ENCODE measurements around the gene MBNL1.
A peak's percentile ranks its signal among the peaks of the same experiment; 100 is the strongest.

Gene MBNL1

DNA sequence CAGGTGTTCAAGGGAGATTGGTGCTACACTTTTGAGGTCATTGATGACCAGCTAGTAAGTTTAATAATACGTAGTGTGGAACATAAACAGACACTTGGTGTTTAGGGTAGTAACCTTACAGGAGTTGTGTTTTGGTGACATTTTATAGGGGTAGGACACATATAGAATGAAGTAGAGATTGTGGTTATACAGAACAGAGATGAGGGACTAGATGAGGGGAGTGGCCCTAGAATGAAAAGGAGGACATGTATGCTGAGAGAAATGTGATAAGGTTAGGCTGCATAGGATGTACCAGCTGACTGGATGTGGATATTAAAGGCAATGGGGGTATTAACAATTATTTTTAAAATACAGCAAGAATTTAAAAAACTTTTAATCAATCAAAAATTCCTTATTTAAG lies 8.0 kb downstream of the MBNL1 start:
- DNase-seq (ENCODE audit: low spot score) = no peak

DNA sequence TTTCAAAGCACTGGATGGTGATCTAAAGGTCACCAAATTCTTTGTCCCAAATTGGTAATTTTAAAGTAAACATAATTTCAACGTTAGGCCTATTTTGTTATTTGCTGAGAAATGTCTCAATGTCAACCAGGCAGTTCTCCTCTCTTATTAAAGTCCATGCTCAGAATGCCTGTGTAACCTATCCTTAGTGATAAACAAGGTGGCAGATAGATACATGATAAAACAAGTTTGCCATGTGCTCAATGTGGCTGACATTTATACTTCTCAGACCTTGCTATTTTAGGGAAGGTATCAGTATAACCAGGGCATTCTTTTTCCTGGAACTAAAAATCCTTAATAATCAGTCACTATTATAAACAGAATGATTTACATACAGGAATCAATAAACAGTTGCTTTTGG lies 8.5 kb downstream of the MBNL1 start:
- DNase-seq (ENCODE audit: low spot score) = no peak

DNA sequence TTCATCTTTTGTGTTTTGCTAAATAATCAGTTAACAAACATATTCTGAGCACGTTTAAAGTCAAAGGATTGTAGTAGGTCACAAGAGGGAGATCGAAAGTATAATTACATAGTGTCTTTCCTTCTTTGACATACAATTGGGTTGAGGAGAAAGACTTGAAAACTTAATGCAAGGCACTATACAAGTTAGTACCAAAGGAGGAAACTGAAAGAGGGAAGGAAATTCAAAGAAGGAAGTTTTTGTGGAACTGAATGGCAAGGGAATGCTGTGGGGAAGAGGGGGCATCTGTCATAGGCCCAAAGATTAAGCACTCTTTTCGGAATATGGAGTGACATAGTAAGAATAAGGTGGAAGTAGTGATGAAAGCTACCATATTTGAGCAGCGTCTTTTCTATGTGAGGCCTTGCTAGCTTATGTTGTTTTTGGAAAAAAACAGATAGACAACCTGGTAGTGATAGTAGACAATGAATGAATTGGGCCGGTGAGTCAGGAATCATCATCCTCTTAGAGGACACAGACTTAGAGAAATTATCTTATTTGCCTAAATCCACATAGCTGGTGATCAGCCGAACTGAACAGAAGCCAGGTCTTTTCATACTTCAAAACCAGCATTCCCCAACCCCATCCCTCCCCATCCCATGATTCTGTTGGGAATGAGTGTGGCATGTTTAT lies 10.2 kb downstream of the MBNL1 start:
- no peak for DNase-seq (ENCODE audit: low spot score)

DNA sequence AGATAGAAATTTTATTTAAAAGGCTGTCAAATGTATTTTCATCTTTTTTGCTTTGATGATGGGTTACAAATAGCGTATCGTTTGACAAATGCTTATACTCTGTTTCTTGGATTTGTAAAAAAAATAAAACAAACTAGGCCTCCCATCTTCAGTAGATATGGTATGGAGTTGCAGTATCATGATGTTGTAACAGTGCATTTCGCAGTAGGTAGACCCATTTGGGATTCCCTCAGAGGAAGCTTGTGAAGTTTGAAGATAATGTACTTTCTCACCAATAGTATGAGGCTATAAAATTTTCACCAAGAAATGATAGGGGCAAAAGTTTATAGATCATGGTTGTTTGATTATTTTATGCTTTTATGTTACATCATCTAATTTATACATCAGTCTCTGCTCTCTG lies 10.8 kb downstream of the MBNL1 start:
- DNase-seq (ENCODE audit: low spot score) = no peak

DNA sequence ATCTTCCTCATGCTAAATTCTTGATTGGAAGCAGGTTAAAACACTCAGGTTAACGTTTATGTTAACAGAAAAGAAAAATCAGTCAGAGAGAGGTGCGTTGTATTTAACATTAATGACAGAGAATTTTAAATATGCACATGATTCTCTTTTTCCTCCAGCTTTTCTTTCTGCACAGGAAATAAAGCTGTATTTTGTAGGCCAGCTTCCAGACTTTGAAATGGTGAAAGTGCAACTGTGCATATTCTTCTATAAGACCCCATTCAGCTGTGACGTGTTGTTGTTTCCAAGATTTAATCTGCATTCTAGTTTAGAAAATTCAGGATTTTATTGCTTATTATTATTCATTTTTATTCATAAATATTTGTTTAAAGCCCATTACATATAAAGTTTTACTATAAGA lies 11.8 kb downstream of the MBNL1 start:
- DNase-seq (ENCODE audit: low spot score) = no peak

DNA sequence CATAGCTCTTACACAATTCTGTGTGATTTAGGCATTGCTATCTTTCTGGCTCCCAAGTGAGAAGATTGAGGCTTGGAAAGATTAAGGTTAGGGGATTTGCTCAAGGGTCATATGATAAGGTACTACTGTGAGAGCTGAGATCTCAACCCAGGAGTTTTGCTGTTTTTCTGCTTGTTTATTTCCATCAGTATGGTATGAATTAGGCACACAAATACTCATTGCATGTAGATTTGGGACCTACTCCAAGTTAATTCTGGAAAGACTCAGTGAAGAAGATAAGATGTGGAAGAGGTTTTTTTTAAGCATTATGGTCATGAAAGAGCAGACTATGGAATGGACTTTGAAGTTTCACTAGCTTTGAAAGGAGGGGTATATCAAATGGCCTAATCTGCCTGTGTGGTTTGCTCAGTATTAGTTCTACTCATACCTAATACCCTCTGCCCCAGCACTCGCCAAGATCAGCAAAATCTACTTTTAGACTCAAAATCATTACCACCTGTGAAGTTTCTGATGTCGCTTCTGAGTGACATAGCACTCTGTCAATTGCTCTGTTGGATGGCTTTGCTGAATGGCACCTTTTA lies 12.5 kb downstream of the MBNL1 start:
- DNase-seq (ENCODE audit: low spot score) = no peak

DNA sequence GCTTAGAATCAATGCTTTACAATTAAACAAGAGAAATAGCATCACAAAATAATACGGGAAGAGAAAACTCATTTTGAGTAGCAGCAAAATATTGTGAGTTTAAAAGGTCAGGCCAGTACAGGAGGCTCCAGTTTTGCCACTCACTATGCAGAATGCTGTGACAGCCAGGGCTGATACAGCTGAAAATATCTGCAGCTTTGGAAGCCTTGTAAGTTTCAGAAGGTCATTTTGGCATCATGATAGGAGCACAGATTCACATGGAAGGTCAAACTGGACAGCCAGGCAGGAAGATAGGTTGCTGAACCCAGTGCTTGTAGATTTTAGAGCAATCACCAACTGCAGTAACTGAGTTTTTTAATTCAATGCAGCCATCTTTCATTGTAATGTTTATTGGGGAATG lies 14.1 kb downstream of the MBNL1 start:
- no peak for DNase-seq (ENCODE audit: low spot score)

DNA sequence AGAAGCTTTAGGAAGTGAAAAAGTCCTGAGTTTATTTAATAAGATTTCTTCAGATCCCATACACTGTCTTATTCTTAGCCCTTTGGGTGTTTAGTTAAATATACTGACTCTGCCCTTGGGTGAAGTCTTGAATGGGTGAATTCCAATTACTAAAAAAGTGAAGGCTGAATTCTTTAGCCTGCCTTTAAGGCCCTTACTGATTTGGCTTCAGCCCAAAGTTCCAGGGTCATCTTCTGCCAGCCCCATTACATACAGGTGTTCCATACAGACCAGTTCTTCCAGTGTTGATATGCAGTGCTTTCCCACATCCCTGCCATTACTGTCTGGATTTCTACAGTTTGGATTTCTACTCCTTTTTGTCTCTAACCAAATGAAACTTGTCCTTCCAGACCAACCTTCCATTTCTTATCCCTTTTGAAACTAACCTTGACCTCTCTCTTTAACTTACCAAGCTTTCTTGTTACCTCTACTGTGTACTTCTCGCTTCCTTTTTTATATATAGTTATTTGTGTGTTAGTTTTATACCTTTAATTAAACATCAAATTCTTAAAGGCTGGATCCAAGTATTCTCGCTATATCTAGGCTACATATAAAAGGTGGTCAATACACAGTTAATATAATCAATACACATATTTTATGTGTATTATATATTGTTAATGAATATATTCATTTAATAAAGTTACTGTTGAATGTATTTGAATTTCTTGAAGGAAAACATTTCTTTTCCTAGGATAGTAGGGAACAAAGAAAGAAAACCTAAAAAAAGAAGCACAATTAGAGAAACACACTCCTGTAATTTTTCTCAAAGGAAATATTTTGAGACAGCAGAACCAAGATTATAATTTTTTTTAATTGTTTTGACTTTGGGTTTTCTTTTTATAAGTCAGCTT lies 15.0 kb downstream of the MBNL1 start:
- DNase-seq (ENCODE audit: low spot score) = no peak

DNA sequence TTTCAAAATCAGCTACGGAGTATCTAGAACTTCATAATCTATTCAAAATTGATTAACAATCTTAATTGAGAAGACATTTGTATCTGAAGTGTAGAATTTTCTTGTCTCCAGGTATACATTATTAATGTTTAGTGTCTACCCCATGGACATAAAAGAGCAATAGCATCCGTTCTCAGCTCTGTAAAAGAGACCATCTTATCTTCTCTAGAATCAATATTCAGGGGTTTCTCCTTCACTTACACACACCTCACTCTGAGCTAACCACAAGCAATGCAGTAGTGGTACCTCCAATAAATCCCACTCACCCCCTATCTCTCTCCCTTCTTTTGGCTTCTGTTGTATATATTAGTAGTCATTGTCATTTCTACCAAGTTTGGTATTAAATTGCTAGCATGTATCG lies 16.2 kb downstream of the MBNL1 start:
- DNase-seq (ENCODE audit: low spot score) = peak; percentile 40

DNA sequence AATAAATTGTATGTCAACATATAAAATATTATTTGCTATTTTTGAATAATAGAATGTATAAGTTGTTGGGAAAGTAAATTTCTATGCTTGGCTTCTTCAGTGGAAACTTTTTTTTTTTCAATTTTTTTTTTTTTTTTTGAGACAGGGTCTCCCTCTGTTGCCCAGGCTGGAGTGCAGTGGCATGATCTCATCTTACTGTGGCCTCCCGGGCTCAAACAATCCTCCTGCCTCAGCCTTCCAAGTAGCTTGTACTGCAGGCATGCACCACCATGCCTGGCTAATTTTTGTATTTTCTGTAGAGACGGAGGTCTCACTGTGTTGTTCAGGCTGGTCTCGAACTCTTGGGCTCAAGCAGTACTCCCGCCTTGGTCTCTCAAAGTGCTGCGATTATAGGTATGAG lies 16.8 kb downstream of the MBNL1 start:
- DNase-seq (ENCODE audit: low spot score) = no peak

DNA sequence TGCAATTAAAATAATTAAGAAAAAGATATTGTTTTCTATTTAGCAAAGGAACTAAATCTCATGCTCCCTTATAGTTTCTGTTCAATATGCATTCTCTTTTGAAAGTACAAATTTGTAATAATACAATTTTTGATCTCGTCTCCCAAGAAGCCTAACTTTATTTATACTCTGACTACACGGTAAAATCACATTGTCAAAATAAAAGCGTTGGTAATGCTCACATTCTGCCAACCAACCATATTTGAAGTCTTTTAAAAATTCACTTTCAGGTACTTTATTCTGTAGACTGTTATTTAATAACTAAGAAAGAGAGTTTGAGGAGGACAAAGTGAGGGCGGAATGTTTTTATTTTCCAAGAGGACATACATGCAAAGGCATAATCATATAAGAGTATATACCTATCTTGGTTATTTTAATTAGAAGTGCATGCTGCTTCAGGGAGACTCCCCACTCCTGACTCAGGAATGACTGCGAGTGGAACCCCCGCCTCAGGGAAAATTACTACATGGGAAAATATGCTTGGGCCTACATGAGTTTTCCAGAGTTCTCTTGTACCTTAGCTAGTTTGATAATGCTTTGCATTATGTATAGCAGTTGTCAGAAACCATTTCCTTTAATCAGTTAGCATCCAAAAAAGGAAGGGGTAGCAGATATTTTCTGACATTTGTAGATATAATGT lies 19.3 kb downstream of the MBNL1 start:
- DNase-seq (ENCODE audit: low spot score) = no peak

DNA sequence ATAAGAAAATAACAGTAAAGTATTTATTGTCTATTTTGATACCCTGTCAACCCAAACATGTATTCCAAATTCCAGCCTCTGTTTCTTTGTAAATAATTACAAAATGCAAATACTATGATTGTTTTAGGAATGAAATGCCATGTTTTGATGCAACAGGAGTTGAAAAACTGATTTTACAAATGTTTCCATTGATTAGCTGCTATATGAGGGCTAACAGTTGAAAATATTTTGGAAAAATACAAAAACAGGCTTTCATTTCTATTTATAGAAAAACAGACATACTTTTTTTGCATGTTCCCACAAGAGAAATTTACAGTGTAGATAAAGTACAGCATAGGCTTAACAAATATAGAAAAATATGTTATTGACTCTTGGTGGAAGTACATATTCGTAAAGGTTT lies 20.0 kb downstream of the MBNL1 start:
- DNase-seq (ENCODE audit: low spot score) = no peak

DNA sequence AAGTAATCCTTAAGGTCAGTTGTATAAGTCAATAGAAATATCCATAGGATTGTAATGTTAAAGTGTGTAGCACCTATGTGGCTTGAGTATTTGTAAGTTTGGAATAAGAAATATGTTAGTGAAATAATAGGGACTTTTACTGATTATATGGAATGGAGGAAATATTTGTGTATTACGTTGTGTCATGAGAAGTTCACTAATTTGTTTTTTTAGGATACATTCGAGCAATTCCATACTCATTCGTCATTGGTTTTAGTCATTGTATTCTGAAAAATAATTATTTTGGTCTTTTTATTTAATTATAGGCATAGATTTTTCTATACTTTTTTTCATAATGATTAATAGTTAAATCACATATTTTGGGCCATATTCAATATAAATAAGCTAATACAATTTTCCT lies 21.0 kb downstream of the MBNL1 start:
- no peak for DNase-seq (ENCODE audit: low spot score)

DNA sequence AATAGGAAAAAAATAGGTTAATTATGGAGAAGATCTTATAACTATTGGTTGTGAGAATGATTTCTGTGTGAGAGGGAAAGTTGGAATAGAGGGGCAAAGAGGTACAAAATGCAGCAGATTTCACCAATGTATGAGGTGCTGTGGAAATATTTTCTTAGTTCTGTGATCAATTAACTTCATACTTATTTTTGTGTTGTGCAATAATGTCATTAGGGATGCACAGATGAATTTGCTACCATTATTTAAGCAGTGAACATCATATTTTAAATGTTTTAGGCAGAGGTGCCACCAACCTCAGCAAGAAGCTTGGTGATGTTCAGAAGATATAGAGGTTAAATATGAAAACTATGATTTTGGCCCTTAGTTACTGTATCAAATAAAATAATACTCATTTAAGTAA lies 21.6 kb downstream of the MBNL1 start:
- DNase-seq (ENCODE audit: low spot score) = no peak

DNA sequence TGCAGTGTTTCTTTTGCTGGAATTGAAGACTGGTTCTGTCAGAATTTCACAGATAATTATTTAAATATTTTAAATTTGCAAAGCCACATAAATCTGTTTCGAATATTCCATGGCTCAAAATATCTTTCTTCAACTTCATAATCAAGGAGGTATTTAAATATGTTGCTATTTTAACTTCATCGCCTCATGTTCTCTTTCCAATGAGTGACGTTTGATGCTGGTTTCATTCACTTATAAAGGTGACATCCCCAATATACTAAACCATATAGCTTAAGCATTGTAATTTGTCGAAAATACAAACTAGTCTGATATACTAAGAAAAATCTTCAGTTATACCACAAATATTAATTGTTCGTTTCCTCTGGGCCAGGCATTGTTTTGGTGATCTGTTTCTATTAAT lies 22.5 kb downstream of the MBNL1 start:
- DNase-seq (ENCODE audit: low spot score) = no peak

DNA sequence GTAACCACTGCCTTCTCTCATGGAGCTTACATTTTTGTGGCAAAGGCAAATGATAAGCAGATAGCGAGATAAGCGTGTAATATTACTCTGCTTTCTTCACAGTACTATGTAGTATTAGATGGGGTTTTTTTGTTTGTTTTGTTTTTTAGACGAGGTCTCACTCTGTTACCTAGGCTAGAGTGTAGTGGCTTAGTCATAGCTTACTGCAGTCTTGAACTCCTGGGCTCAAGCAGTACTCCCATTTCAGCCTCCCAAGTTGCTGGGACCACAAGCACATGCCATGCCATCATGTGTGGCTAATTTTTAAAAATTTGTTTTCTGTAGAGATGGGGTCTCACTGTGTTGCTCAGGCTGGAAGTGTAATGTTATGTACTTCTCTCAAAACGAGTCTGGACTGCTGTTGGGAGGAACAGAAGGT lies 22.9 kb downstream of the MBNL1 start:
- peak; percentile 52 for DNase-seq (ENCODE audit: low spot score)

DNA sequence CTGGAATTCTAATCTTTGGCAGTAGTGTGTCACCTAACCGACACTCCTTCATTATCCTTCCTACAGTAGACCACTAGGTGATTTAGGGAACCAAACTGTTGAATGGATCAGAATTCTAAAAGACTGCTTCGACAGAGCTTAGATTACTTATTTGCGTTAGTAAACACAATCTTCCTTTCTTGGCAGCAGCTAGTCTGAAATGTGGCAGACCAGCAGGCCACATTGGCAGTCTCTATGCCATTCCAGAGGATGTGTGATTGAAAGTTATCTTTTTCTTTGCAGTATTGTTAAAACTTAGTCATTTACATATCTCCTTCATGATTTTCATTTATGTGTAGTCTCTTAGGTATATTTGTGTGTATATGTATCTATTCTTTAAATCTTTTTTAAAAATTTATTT lies 23.6 kb downstream of the MBNL1 start:
- DNase-seq (ENCODE audit: low spot score) = no peak

DNA sequence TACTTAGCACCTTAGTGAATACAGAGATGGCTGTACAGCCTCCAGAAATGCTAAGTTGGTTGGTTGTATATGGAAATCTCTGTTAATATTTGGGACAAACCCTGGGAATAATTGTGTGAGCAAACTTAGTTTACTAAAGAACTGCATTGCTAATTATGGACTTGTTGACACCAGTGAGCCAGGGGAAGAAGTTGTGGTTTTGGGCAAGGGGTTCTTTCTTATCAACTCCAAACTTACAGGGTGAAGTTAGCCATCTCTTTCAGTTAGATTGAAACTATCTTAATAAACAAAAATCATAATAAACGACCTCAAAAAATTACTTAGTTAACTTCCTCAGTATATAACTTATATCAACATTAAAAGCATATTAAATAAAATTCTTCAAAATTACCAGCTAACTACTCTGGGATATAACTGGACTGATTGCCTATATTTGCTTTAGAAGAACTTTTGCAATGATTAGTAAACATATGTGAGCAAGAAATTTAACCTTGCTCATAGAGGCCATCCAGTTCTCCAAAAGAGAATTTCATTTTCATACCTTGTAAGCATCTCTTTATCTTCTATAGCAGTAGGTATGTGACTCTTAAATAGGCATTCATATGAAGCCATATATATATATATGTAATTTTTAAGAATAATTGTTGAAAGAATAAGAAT lies 24.7 kb downstream of the MBNL1 start:
- no peak for DNase-seq (ENCODE audit: low spot score)

DNA sequence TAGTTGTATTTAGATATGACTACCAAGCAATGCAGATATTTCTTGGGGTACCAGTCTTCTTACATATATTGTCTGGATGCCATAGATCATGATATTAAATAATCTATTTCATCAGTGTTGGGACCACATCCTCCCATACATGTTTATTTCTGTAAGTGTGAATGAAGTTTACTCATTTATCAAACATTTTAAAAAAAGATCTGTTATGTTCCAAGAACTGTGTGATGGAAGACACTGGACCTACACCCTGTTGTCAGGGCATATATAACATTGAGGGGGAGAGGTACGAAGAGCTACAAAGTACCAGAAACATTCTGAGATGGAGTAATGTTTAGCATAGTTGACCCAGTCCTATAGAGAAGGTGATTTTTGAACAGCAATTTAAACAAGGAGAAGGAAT lies 26.6 kb downstream of the MBNL1 start:
- no peak for DNase-seq (ENCODE audit: low spot score)

DNA sequence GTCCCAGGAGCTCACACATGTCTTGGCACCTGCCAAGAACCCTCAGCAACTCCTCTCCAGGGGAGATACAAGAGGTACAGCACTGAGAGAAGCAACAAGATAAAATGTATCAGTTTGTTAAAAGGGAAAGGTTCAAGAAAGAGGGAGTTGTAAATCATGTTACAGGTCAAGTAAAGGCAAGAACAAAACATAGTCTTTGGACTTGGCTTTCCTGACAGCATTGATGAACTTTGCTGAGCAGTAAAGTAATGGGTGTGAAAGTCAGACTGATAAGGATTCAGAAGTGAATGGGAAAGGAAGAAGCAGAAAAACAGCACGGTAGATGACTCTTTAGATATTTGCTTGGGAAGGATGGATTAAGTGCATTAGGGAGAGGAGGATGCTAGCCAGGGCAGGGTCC lies 27.1 kb downstream of the MBNL1 start:
- no peak for DNase-seq (ENCODE audit: low spot score)

DNA sequence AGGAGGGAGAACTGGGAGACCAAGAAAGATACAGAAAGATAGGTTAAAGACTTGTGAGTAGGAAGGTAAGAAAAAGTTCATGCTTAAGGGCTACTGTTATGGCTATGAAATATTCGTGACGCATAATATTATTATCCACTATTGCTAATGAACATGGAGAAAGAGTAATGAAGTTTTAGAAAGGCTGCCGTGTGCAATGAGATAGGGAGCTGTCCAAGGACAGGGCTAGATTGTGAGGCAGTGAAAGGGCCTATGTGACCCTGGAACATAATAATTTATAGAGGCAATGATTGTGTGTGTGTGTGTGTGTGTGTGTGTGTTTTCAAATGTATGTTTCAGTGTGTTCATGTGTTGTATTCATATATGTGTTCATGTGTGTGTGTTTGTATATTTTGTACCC lies 27.7 kb downstream of the MBNL1 start:
- no peak for DNase-seq (ENCODE audit: low spot score)

DNA sequence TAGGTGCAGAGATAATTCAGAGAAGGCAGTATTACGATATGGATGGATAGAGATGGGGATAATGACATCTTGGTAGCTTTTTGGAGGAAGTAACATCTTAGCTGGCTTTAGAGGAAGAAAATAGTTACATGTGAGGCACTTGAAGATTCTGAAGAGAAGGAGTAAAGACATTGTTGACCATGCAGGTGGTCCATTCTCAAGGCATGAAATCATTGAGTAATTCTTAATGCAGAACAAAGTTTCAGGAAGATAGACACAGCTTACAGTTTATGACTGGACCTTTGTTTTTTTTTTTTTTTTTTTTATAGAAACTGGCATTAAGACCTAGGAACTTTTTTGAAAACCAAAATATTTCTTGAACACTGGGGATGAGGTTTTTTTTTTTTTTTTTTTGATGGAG lies 28.2 kb downstream of the MBNL1 start:
- DNase-seq (ENCODE audit: low spot score) = no peak
